IPS-NIHi7 (cell line): Measurements from ENCODE around the gene BCAR1.
"Not testable (repeated sequence)": the region's sequence is repeated elsewhere in the genome, so short reads cannot be mapped to it uniquely, and the experiment has no call there.

Source experiments
- DNase-seq: peaks from one replicate; pipeline ENCODE4 v3.0.0; 2012; ENCODE audit warnings: mixed read lengths; ENCODE audit errors: extremely low spot score

Gene BCAR1

DNA sequence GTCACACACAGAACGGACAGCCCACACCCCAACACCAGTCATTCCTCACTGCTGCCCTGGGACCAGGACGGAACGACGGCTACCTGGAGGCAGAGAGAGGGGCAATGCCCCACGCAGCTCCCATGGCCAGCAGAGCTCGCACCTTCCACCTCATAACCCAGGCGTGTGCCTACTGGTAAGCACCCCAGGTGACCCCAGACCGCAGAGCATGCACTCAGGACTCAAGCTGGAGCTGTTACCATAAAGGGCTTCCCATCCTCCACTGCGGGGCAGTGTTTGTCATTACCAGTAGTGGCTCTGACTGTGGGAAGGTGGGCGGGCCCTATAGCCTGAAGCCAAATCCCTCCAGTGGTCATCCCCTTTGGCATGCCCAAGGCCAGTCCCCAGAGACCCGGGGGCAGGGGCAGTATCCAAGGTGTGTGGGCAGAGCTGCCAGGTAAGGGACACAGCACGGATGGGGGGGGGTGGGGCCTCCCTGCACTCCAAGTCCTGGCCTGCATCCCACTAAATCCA is 4.7 kb upstream of the BCAR1 start:
- DNase-seq: no peak

DNA sequence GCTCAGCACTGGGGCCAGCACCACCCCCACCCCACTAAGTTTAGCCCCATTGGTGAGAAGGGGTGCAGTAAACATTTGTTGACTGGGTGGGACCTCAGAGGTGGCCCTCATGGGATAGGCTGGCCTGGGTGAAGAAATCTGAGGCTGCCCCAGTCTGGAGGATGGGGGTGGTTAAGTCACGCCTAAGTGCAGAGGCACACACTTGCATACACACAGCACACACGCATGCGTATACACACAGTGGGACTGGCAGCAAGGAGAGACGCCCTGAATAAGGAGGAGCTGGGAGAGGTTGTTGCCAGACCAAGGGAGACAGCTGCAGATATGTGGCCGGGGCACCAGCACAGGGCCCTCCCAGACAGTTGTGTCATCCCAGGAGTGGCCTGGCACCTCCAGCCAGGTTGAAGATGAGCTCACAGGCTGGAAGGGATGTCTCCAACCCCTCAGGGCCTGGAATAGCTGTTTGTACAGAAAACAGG is 3.0 kb upstream of the BCAR1 start:
- DNase-seq: no peak

DNA sequence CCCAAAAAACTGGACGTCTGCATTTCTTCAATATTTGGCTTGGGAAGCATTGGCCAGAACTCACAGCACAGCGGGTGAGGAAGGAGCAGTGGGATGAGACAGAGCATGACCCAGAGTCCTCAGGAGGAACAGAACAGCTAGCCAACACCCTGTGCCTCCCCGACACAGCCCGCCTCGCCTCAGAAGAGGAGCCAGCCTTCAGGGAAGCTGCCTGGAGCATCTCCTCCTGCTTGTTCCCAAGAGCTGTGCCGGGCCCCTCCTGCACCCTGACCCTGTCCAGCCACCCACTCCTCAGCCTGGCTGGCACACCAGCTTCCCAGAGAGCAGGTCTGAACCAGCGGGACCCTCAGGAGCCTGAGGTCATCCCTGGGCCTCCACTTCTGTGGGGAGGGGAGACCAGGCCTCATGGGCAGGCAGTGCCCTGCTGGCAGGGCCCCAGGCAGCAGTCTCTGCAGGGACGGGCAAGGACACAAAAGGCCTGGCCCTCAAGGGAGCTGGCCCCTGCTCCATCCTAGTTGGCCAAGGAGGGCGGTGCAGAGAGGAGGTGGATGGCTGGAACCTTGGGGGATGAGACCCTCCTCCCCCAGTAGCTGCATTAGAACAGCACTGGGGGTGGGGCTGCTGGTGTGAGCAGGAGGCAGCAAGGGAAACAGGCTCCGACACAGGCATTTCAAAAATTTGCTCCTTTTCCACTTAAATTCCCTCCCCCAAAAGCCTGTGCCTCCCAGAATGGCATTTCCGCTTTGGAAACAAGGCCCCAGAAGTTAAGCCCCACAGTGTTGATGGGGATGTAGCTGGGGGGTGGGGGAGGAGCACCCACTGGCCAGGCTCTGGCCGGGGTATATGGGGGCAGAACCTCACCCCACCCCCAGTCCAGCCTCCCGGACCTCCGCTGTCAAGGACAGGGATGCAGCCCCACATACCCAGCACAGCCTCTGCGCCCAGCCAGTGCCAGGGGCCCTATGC is 1.8 kb upstream of the BCAR1 start:
- peak; percentile 87 for DNase-seq

DNA sequence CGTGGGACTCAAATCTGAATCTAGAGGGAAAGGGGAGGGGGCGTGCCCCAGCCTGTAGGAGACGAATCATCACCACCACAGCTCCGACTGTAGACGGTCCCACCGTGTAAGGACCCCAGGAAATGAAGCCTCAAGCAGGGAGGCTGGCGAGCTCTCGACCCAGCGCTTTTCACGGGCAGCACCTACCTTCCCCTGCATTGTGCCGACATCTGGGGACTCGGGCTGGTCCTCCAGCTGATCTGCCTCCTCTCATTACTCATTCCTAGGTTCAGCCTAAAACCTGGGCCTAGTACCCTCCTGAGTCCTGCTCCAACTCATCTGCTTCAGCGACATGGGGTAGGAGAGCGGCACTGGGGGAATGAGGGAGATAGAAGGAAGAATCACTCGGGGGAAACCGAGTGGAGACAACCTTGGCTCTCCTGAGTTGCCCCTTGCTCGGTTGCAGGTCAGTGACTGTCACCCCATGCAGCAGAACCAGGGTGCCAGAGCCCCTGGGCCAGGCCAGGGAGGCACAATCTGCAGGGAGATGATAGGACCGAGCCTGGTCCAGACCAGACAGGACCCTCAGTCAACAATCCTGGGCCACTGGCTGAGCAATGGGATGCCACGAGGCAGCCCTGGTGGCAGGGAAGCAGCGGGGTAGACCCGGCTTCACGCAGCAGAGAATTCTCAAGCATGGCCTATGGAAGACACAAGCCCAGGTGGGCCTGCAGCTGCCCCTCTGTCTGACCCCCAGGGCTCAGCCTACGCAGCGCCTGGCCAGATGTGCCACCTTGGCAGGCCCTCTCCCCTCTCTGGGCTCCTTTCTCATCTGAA is 833 bp upstream of the BCAR1 start:
- DNase-seq: no peak

DNA sequence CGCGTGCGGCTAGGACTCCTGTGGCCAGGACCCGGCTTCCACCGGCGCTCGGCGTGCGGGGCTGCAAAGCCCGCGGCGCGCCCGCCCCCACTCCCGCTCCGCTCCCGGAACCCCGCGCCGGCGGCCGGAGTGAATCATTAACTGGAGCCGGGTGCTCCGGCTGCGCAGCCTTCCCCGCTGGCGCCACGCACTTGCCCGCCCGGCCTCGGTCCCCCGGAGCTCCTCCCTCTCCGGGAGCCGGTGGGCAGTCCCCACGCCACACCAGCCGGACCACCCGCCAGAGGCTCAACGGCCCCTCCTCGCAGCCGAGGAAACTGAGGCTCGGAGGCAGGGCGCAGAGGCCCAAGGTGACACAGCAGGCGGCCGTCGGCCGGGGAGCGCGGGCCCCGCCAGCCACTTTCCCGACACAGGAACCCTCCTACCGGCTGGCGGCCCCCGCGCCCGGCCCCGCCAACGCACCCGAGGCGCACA is 580 bp downstream of the BCAR1 start:
- no peak for DNase-seq

DNA sequence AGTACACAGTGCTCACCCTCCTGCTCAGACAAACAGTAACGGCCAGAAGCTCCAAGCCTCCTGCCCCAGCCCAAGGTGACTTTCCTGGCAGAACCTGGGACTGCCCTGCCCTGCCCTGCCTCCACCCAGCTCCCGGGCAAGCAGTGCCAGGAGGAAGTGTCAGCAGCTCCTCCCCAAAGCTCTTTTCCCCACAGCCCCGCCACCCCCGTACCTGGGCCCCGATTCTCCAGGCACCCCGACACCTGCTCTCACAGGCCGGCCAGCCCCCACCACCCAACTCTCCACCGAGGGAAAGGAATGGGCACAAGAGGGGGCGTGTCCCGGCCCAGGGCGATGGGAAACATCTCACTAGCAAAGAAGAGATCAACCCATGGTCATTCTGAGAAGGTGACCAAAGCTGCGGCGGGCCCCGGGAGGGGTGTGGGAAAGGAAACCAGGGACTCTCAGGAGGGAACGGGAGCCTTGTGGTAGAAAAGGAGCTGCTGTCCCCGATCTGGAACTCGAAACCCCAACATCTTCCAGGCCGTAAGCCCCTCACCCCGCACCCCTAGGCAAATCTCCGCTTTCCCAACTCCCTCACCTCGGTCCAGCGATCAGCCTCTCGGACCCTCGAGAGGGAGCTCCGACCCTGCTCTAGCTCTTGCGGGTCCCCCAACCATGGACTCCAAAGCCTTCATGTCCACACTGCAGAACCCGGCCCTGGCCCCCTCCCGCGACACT is 1.2 kb downstream of the BCAR1 start:
- no peak for DNase-seq

DNA sequence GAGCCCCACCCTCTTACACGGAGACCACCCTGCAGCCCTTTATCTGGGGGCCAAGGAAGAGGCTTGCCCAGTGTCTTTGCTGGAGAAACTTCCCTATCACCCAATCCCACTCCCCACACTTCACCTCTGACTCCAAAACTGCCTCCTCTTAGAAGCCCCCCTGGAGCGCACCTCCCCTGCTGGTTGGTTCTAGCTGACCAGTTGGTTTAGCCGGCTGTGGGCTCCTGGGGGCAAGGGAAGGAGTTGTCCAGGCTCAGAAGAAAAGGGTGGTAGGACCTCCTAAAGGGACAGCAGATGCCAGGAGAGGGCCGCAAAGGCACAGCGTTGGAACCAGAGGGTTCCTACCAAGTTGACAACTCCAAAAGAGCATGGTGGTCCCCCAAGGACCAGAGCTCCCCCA is 2.0 kb downstream of the BCAR1 start:
- no peak for DNase-seq

DNA sequence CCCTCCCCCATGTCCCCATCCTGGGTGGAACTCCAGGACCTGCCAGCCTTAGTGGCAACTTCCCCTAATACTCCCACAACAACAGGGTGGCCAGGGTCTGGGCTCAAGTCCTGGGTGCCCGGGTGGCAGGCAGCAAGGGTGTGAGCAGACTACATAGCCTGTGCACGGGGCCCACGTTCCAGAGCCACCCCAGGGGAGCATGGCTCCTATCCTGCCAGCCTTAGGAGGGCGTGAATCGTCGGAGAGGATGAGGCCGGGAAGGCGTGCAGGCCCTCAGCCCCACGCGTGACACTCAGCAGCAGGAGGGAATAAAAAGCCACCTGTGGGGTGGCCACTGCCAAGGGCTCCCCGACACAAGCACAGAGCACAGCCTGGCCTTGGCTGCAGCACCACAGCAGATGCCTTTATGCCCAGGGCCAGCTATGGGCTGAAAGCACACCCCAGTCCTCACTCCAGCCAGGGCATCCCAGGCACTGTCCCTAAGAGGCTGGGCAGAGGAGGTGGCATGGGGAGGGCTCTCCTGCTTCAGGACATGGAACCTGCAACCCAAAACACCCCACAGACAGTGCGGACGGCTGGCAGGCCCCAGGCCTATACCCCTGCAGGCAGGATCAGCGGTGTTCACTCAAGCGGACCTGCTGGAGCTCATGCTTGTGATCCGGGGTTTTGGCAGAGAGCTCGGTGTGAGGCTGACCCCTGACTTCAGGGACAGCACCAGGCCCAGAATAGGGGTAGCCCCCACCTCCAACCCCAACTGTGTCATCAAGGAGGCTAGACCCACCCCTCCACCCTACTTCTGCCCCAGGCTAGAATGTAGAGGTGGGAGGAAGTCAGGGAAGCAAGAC is 2.7 kb downstream of the BCAR1 start:
- DNase-seq: no peak

DNA sequence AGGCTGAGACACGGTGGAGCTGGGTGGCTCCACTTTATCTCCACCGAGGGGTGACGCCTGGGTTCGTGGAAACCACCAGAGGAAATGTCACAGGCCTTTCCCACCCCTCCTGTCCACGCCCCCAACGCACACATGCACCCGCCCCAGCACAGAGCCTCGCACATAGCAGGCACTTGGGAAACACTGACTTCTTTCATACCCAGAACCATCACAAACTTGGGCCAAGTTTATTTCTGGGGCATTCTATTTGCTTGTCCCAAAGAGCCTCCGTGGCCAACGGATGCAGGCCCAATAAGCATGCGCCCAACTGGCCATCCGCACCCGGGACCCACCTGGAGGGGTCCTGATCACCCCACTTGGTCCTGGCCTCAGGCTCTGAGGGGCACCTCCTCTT is 3.3 kb downstream of the BCAR1 start:
- DNase-seq: no peak

DNA sequence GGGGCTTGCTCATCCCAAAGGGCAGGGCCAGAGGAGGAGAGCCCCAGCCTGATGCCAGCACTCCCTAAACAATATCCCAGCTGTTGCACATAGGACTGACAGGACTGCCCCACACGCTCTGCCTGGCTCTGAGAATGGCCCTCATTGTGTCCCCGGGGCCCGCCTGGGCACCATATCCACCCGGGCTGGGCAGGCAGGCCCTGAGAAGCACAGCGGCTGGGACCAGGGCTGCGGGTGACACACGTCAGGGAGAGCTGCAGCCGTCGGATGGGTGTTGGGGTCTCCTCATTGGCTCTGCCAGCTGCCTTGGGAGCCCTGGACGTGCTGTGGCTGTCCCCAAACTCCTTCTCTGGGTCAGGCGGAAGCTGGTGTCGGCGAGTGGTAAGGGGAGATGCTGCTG is 4.2 kb downstream of the BCAR1 start:
- DNase-seq: no peak

DNA sequence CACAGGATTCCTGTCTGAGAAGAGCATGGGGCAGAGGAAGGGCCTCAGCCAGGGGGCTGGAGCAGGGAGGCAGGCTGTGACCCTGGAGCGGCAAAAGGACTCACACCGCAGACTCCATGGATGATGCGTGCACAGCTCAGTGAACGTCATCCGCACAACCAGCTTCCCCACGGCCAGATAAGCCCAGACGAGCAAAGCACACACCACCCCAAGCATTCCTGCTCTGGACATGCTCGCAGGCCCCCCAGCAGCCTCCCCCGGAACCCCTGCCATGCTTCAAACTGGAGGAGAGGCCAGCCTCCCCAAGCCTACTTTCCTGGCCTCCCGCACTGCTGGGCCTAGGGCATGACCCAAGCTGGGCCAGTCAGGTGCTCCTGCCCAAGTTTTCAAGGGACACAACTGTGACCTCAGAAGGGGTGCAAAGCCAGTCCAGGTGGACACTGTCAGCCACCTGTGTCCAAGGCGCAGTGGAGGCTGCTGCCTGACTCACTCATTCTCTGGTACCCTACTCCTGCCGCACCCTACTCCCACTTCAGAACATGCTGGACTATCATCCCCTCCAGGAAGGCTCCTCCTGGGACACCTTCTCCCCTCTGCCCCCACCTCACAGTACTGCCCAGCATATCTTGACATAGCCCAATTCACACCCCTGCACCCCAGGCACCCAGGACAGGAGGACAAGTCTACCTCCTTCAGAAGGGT is 4.8 kb downstream of the BCAR1 start:
- DNase-seq: no peak

DNA sequence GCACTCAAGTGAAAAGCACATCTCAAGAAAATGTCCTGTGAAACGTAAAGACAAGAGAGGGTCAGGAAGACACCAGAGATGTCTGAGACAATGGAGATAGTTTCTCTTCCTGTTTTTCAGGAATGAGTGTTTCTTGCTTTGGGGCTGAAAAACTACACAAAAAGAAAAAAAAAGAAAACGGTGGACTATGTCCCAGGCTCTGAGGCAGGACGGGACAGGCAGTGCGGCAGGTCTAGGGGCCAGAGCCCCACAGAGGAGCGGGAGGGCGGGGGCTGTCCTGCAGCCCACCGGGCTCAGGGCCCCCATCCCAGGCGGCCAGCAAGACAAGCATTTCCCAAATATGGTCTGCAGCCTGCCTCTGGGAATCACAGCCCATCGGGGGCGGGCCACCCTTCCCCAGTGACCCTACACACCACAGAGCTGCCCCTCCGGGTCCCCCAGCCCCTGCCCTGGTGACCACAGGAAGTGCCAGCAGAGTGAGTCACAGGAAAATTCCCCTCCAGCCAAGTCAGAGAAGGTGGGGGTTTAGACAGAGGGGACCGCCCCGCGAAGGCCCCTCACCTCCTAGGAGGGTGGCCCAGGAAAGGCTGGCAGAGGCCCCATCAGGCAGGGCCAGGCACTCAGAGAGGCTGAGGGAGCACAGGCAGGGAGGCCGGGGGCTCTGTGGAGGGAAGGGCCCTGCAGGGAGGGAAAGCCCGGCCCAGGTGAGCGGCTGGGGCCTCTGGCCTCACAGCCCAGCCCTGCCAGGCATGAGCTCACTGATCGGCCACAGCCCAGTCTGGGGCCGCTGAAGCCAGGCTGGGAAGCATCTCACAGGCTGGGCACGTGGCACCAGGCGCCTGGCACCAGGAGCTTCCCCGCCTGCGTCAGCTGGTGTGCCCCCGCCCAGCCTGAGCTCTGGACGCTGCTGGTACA is 6.3 kb downstream of the BCAR1 start:
- DNase-seq: peak; percentile 81

DNA sequence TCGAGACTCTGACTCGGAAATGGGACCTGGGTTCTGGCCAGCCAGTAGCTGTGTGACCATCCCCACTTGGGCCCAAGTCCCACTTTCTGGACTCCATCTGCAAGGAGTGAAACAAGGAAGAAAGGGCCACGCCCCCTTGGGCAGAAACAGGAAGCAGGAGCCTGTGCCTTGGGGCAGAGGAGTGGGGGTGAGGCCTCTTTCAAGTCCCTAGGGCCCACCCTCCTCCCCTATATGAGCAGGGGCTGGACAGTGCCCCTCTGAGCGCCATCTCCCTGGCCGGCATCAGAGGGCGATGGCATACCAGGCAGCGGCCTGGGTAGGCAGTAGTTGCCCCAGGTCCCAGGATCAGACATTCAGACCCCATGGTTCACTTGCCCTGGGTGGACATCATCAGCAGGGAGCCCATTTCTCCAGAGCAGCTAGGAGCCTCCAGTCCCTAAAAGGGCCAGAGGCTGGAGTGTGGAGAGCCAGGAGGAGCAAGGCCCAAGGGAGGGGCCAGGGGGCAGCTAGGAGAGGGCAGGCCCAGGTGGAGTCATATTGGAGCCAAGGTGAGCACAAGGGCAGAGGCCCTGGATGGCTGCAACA is 7.1 kb downstream of the BCAR1 start:
- DNase-seq: no peak

DNA sequence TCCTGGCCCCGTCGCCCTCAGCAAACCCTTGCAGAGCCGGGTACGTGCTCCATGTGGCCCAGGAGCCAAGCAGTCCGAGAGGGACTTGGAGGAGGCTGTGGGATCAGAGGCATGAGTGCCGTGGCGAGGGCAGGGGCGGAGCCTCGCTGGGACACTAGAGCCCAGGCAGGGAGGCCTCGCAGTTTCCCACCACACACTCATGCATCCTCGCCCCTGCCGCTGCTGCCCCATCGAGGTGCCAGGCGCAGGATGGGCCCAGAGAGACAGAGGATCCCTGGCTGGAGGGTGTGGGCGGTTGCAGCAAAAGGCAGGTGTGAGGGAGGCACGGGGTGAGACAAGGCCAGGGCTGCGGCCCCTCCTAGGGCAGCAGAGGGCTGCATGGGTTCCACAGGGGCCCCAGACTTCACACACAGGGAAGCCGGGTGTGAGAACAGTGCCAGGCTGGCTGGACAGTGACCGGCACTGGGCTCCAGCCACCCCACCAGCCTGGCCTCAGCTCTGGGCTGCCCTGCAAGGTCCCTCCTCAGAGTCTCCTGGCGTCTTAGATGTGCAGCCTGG is 7.7 kb downstream of the BCAR1 start:
- no peak for DNase-seq

DNA sequence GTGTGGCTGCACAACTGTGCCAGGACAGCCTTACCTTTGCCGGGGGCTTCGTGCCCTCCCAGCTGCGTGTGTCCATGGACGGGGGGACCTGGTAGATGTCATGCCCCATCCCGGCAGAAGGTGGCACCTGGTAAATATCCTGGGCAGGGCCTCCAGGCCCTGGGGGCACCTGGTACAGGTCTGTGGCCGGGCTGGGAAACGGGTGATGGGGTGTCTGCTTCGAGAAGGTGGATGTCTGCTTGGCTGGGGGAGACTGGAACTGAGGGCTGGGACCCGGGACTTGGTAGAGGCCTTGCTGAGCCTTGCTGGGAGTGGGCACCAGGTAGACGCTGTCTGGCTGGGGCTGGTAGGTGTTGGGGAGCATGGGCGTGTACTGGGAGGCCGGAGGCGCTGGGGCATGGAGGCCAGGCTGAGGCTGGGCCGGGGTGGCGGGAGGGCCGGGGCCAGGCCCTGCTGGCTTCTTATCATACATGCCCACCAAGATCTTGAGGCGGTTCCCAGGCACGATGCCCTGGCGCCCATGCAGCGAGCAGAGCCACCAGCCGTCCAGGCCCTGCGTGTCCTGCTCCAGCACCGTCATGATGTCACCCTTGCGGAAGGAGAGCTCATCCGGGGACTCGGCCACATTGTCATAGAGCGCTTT is 8.9 kb downstream of the BCAR1 start:
- DNase-seq: not testable (repeated sequence)

DNA sequence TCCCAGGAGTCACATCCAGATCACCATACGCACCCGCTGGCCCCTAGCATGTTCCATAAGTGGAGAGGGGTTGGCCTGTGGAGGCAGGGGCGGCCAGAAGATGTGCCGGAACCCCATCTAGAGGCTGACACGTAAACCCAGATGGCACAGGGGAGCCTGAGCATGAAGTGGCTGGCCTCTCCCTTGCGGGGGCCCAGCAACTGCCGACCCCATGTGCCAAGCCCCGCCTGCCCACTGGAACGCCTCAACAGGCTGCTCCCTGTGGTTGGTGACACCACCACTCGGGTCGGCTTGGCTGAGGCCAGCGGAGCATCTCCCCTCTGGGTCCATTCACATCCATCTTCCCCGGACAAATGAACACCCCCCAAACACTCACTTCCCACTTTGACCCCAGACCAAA is 9.5 kb downstream of the BCAR1 start:
- DNase-seq: no peak

DNA sequence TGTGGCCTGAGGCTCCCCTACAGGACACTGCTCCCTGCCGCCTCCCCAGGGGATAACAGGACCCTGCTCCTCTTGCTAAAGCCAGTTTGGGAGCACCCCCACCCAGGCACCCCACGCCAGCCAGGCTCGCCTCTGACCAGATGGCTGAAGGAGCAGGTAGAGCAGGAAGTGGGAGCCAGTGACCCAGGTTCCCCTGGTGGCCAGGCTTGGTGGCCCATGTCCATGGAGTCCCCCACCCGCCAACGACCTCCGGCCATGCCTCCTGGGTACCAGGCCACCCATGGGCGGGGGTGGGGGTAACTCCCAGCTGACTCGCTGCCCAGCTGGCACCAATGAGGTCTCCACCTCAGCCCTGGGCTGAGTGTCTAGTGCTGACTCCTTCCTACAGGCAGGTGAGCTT is 10.0 kb downstream of the BCAR1 start:
- no peak for DNase-seq

DNA sequence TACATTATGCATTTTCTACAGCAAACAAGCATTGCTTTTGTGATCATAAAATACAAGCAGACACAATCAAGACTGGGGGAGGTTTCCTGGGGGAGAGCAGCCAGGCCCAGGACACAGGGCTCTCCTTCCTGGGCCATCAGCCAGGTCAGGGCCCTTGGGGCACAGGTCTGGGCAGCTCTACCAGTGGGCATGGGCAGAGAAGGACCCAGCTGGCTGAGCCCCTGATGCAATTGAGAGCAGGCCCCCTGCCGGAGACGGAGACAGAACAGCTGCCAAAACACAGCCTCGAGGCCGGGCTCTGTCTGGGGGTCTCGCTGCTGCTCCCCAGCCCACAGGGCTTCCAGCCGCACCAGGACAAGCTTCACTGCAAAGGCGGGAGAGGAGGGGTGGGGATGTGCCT is 10.8 kb downstream of the BCAR1 start:
- DNase-seq: not testable (repeated sequence)
